Stimulated activated CD8-positive, alpha-beta memory T cell treated with anti-CD3 and anti-CD28 coated beads, Interleukin-15, amount 100 ng/mL, for 1 hour (primary cell): Measurements from ENCODE around the gene TM4SF1.

Experiments used
- DNase-seq: peaks from one replicate; pipeline ENCODE4 v3.0.0-alpha.2; 2020; ENCODE audit warnings: low read depth

Gene TM4SF1, protein sequence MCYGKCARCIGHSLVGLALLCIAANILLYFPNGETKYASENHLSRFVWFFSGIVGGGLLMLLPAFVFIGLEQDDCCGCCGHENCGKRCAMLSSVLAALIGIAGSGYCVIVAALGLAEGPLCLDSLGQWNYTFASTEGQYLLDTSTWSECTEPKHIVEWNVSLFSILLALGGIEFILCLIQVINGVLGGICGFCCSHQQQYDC

DNA sequence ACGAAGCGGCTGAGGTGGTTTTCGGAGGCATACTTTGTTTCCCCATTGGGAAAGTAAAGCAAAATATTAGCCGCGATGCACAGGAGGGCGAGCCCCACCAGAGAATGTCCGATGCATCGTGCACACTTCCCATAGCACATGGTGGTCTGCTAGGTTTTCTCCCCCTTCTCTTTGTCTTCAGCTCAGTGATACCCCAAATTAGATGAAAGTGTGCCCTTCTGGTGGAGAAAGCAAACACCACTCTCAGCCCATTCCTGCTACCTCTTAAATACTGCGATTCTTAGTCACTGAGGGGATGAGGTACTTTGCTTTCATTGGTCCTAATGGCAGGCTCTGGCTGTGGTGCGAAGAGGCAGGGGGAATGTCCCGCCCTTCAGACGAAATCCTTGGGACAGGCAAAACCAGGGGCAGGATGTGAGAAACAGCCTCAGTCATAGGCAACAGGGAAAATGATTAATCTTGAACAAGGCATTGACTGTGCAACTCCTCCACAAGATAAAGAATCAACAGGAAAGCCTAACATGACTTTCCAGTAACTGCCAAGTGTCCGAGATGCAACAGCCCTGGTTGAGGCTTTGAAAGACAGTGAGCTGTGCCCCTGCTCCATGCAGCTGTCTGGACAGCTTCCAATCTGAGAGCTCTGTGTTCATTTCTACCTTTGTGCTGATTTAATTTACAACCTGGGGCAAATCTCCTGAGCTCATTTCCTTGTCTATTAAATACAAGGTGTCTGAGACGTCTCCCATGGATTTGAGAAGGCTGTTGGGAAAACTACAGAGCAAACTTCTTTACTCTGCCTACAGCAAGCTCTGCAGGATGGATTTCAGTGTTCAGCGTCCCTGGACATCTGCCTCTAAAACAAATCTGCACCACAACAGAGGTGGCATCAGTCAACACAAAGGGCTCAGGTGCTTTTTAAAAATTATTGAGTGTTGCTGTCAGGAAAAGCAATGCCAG lies at the start of gene TM4SF1:
Gene TM4SF1, minus strand, starts transcription at position 242 of the 957 bp plus-strand sequence. Its CDS starts 102 bp downstream, at position 140.
- no peak for DNase-seq

DNA sequence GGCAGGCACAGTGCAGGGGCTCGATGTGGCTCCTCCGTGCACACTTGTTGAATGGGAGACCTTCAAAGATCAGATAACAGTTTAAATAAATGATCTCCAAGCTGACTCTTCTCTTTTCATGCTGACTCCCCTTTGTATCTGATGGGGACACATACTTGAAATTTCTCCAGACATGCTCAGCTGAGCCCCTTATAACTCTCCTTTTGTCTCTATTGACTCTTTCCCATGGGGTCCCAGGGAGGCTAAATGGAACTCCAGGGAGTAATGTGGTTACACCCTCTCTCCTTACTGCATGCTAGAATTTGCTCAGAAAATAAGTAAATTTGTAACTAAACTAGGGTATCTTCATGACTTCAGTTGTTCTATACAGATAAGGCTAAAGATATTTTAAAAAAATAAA lies 48.9 kb upstream of the TM4SF1 start:
- no peak for DNase-seq

GRCh38 chr3:149424918-149425317 lies 47.5 kb upstream of the TM4SF1 start:
- DNase-seq = no peak

GRCh38 chr3:149421764-149422163 lies 44.3 kb upstream of the TM4SF1 start:
- DNase-seq = no peak

DNA sequence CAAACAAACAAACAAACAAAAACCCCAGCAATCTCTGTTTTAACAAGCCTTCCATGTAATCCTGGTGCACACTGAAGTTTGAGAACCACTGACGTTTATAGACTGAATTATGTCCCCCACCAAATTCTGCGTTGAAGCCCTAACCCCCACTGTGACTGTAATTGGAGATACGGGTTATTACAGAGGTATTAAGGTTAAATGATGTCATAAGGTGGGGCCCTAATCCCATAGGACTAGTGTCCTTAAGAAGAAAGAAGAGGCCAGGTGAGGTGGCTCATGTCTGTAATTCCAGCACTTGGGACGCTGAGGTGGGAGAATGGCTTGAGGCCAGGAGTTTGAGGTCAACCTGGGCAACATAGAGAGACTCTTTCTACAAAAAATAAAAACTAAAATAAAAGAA lies 42.4 kb upstream of the TM4SF1 start:
- no peak for DNase-seq

DNA sequence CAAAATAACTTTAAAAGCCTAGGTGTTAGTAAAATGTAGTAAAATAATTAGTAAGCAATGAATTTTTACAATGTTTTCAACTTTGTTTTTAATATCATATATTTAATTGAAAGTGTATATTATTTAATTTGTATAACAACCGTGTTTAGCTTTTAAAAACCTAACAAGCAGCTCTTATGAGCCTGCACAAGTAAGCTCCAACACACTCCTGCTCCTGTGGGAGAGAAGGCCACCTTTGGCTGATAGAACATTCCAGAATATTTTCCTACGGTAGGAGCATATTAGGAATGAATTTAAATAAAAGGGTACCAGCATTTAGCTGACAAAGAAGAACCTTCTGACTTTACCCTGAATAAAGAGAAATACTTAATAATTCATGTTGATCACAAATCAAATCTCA lies 40.3 kb upstream of the TM4SF1 start:
- DNase-seq = no peak

DNA sequence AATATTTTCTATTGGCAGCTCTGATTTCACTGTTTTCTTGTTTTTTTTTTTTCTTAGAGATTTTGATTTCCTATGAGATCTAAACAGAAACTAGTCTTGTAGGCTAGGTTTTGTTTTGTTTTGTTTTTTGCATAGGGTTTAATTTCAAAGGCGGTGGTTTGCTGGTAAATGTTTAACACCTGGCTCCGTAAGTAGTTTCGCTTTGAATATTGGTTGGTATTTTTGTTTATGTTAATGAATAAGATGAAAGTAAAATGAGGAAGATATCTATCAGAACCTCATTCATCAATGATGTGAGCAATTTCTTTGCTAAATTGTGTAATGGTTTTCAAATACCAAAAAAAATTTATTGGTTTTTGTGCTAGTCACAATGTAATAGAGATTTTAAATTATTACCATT lies 39.7 kb upstream of the TM4SF1 start:
- DNase-seq = no peak

DNA sequence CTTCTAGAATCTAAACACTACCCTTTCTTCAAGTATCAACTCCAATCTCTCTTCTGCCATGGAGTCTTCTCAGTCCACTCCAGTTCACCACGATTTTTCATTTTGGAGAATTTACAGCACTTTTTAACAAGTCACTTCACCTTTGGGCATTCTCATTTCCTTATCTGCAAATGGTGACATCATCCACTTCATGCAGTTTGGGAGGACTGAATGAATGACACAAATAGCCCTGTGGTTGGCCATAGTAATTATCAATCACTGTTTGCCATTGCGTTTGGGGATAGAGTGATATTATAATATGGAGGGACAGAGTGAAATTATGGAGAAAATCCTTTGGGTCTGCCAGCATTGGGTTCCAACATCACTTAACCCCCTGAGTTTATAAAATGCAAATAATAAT lies 38.0 kb upstream of the TM4SF1 start:
- no peak for DNase-seq

GRCh38 chr3:149414557-149415231 lies 37.2 kb upstream of the TM4SF1 start:
- DNase-seq = no peak

DNA sequence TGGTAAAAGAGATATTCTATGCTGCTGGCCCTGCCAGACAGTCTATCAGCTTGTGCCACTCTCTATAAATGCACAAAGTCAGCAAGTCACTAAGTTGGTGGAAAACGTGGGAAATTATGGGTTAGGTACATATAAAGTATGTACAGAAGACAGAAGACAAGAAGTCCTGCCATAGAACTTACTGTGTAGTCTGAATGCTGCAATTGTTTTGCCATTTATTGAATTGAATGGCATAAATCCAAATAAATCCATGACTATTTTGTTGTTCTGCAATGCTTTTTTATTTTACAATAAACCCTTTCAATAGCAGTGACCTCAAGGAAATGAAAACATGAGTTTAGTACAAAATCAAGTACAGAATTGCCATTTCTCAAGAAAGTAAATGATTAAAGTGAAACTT lies 34.1 kb upstream of the TM4SF1 start:
- DNase-seq = no peak

- no peak for DNase-seq
Observed at GRCh38 chr3:149409351-149409750, 31.9 kb upstream of the TM4SF1 start.

GRCh38 chr3:149407898-149408297 lies 30.4 kb upstream of the TM4SF1 start:
- DNase-seq = no peak

GRCh38 chr3:149406244-149406752 lies 28.8 kb upstream of the TM4SF1 start:
- no peak for DNase-seq

DNA sequence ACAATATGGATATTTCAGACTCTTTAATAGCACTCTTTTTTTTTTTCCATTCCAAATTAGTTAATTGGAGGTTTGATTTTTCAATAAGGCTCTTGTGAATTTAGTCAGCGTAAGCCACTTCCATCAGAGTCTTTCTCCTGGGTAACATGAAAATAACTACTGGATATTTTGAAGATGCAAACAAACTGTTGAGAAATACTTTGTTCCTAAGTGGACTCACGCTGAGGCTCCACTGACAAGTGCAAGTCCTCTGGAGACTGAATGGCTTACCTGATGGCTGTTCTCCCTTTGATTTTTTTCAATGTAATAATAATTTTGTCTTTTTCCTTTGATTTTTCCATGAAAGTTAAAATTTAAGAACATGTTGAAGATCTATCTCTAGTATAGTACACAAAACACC lies 26.0 kb upstream of the TM4SF1 start:
- no peak for DNase-seq

- no peak for DNase-seq
Observed at GRCh38 chr3:149402481-149402880, 25.0 kb upstream of the TM4SF1 start.

GRCh38 chr3:149401926-149402310 lies 24.5 kb upstream of the TM4SF1 start:
- no peak for DNase-seq

- DNase-seq = no peak
Observed at GRCh38 chr3:149401212-149401925, 23.9 kb upstream of the TM4SF1 start.

DNA sequence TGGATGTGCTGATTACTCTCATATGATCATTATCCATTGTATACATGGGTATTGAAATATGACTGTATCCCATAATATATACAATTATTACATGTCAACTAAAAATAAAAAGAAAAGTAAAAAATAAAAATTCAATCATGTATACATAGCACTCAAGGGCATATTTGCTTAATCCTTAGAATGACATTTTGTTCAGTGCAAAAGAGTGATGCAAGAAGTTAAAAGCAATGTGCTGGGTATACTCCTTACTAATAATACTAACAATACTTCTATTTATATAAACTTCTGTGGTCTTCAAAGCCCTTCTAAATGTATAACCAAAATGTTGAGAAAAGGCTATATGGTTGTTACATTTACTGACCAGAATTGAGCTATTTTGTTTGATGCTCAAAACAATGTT lies 23.2 kb upstream of the TM4SF1 start:
- no peak for DNase-seq

- DNase-seq = no peak
Observed at GRCh38 chr3:149398296-149398695, 20.8 kb upstream of the TM4SF1 start.

DNA sequence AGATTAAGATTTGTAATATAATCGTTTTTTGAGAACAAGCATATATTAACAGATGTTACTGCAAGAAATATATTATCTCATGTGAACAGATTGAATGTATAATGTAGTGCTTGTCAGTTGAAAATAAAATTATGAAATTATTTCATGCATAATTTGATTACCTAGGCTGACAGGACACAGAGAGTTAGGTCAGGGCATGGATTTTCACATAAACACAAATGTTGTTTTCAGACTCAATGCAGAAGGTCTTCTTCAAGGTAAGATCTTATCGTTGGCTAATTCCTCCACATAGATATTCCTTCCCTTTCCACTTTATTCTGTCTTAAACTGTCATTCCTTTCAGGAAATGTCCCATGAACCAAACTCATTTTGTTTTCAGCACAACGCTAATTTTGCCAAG lies 20.1 kb upstream of the TM4SF1 start:
- DNase-seq = no peak

- DNase-seq = no peak
Observed at GRCh38 chr3:149396476-149396875, 19.0 kb upstream of the TM4SF1 start.
